ENCODE data around the gene SMAD9. TPM values are rescaled to one million over a fixed set of nuclear protein-coding genes. Genes with fewer than 3 reads are reported as not detected.

Gene SMAD9
- total RNA-seq, 1 donor from 2014 or later: 0.08 TPM

DNA sequence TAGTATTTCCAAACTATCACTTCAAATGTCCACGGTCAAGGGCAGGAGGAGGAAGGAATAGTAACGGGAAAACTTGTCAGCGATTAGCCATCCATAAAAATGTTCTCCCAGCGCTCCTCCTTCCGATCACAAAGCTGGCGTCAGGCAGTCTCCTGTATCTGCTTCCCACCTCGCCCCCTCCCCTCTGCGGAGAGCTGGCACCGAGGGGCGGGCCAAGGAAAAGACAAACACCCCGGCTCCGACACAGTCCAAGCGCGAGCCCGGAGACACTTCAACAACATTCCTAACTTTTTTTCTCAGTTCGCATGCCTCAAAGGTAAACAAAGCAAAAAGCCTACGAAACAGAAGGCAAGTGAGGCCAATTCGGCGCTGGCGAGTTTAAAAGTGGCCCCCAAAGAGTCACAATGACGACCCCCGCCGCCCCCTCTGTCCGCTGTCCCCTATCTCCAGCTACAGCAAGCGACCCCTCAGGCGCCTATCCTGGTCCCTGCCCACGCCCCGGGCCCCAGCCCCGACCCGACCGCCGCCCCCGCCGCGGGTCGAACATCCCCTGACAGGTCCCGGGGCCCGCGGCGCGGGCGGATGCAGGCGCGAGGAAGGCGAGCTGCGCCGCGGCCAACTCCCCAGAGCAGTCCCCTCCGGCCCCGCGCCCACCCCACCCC, 736 bp downstream of the SMAD9 start:
- DNase-seq (ENCODE audit: low spot score): no peak
- Mint-ChIP-seq H3K9me3 (no peaks in the 10 kb centered on the region), H3K27me3 (ENCODE audit: insufficient read depth) (peaks cover 66% of the 10 kb centered on the region)

GRCh38 chr13:36918246-36919131, 1.5 kb downstream of the SMAD9 start:
- Mint-ChIP-seq H3K4me1 (ENCODE audit: low read depth) (no peaks in the 10 kb centered on the region), H3K27me3 (ENCODE audit: insufficient read depth) (peaks cover 68% of the 10 kb centered on the region), H3K9me3 (no peaks in the 10 kb centered on the region), H3K36me3 (ENCODE audit: low read depth) (peaks cover 2% of the 10 kb centered on the region), H3K27ac (no peak overlapping the region), H3K4me3 (peak overlapping the region; percentile 22)
- intact Hi-C loops (cut with micrococcal nuclease): no loop called here
- DNase-seq (ENCODE audit: low spot score): no peak

More for the DNA sequence above, 736 bp downstream of the SMAD9 start:
- intact Hi-C loops (cut with micrococcal nuclease): no loop called here
- no peaks in the 10 kb centered on the region for H3K4me1 Mint-ChIP-seq (ENCODE audit: low read depth)
- H3K27ac Mint-ChIP-seq: no peak overlapping the region
- H3K36me3 Mint-ChIP-seq (ENCODE audit: low read depth): peaks cover 2% of the 10 kb centered on the region
- H3K4me3 Mint-ChIP-seq: peak overlapping the region; percentile 22

- Mint-ChIP-seq H3K4me3 (no peak overlapping the region), H3K36me3 (ENCODE audit: low read depth) (peaks cover 2% of the 10 kb centered on the region), H3K4me1 (ENCODE audit: low read depth) (no peaks in the 10 kb centered on the region)
Observed at GRCh38 chr13:36917311-36917710, 2.7 kb downstream of the SMAD9 start.

GRCh38 chr13:36915896-36916640, 4.0 kb downstream of the SMAD9 start:
- Mint-ChIP-seq H3K9me3 (no peaks in the 10 kb centered on the region), H3K4me3 (no peak overlapping the region), H3K36me3 (ENCODE audit: low read depth) (peaks cover 2% of the 10 kb centered on the region), H3K4me1 (ENCODE audit: low read depth) (no peaks in the 10 kb centered on the region), H3K27ac (no peak overlapping the region), H3K27me3 (ENCODE audit: insufficient read depth) (peaks cover 49% of the 10 kb centered on the region)
- intact Hi-C loops (cut with micrococcal nuclease): no loop called here
- no peak for DNase-seq (ENCODE audit: low spot score)

More at GRCh38 chr13:36917311-36917710, 2.7 kb downstream of the SMAD9 start:
- DNase-seq (ENCODE audit: low spot score): no peak
- no peaks in the 10 kb centered on the region for H3K9me3 Mint-ChIP-seq
- intact Hi-C loops (cut with micrococcal nuclease): no loop called here
- H3K27ac Mint-ChIP-seq: no peak overlapping the region
- H3K27me3 Mint-ChIP-seq (ENCODE audit: insufficient read depth): peaks cover 61% of the 10 kb centered on the region

DNA sequence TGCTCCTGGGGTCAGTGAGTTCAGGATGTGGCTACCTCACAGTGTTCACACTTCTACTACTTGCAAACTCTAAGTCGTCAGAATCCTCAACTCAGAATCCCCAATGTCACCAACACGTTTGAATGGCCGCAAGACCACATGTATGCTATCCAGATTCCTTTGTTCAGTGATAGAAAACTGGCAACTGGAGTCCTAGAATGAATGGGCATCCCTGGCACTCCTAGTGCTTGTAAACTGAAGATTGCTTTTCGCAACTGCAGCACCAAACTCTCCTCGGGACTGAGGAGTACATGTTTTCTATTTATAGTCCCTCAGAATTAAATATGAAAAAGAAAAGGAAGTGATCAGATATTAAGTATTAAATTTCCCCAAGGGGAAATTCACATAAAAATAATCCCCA, 4.9 kb downstream of the SMAD9 start:
- intact Hi-C loops (cut with micrococcal nuclease): no loop called here
- no peaks in the 10 kb centered on the region for H3K9me3 Mint-ChIP-seq
- no peak overlapping the region for H3K27ac Mint-ChIP-seq
- H3K4me1 Mint-ChIP-seq (ENCODE audit: low read depth): no peaks in the 10 kb centered on the region
- DNase-seq (ENCODE audit: low spot score): no peak
- H3K27me3 Mint-ChIP-seq (ENCODE audit: insufficient read depth): peaks cover 42% of the 10 kb centered on the region
- H3K4me3 Mint-ChIP-seq: no peak overlapping the region
- no peaks in the 10 kb centered on the region for H3K36me3 Mint-ChIP-seq (ENCODE audit: low read depth)

DNA sequence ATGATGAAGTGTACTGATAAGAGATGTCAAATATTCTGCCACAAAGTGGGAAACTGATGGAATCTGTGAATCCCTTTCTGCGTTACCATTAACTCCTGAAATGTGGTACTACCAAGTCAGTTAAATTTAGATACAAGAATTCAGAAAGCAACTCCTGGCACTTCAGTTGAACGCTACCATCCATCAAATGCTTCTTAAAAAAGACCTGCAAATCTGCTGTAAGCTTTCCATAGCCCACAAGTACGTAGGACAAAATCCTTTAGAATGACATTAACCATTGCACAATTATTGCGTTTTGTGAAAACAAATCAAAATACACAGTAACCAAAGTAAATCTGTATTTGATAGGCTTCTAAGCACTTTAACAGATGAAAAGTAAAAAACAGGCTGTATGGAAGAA, 5.4 kb downstream of the SMAD9 start:
- no peak for DNase-seq (ENCODE audit: low spot score)
- peaks cover 42% of the 10 kb centered on the region for H3K27me3 Mint-ChIP-seq (ENCODE audit: insufficient read depth)
- H3K4me3 Mint-ChIP-seq: no peak overlapping the region
- no peaks in the 10 kb centered on the region for H3K36me3 Mint-ChIP-seq (ENCODE audit: low read depth)
- no peak overlapping the region for H3K27ac Mint-ChIP-seq
- intact Hi-C loops (cut with micrococcal nuclease): no loop called here
- H3K4me1 Mint-ChIP-seq (ENCODE audit: low read depth): no peaks in the 10 kb centered on the region
- no peaks in the 10 kb centered on the region for H3K9me3 Mint-ChIP-seq

DNA sequence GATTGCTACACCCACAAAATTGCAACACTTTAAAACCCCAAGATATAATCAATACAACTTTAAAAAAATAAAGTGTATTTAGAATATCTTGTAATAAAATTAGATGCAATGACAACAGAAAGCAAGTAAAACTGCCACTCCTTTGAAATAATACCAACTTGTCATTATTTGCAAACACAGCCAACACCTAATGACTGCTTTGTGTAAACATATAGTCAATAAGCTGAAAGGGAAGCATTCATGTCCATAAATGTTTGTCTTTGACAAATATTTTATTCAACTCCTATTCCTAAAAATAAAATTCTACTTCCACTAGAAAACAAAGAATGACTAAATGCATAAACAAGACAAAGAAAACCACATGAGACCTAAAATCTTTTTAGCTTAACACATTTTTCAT, 6.6 kb downstream of the SMAD9 start:
- DNase-seq (ENCODE audit: low spot score): no peak
- no peak overlapping the region for H3K27ac Mint-ChIP-seq
- no peaks in the 10 kb centered on the region for H3K4me1 Mint-ChIP-seq (ENCODE audit: low read depth)
- H3K9me3 Mint-ChIP-seq: no peaks in the 10 kb centered on the region
- H3K4me3 Mint-ChIP-seq: no peak overlapping the region
- intact Hi-C loops (cut with micrococcal nuclease): no loop called here
- no peaks in the 10 kb centered on the region for H3K36me3 Mint-ChIP-seq (ENCODE audit: low read depth)
- H3K27me3 Mint-ChIP-seq (ENCODE audit: insufficient read depth): peaks cover 33% of the 10 kb centered on the region

GRCh38 chr13:36912973-36913372, 7.1 kb downstream of the SMAD9 start:
- no peak for DNase-seq (ENCODE audit: low spot score)
- no peaks in the 10 kb centered on the region for H3K9me3 Mint-ChIP-seq
- intact Hi-C loops (cut with micrococcal nuclease): no loop called here
- no peak overlapping the region for H3K27ac Mint-ChIP-seq
- H3K4me1 Mint-ChIP-seq (ENCODE audit: low read depth): no peaks in the 10 kb centered on the region
- H3K36me3 Mint-ChIP-seq (ENCODE audit: low read depth): no peaks in the 10 kb centered on the region
- H3K27me3 Mint-ChIP-seq (ENCODE audit: insufficient read depth): peaks cover 29% of the 10 kb centered on the region
- no peak overlapping the region for H3K4me3 Mint-ChIP-seq

- Mint-ChIP-seq H3K4me3 (no peak overlapping the region), H3K27me3 (ENCODE audit: insufficient read depth) (peaks cover 25% of the 10 kb centered on the region)
- intact Hi-C loops (cut with micrococcal nuclease): no loop called here
Observed at GRCh38 chr13:36912369-36912768, 7.7 kb downstream of the SMAD9 start.

GRCh38 chr13:36910545-36910944, 9.5 kb downstream of the SMAD9 start:
- no peak for DNase-seq (ENCODE audit: low spot score)
- Mint-ChIP-seq H3K27ac (no peak overlapping the region), H3K9me3 (no peaks in the 10 kb centered on the region), H3K36me3 (ENCODE audit: low read depth) (no peaks in the 10 kb centered on the region), H3K4me3 (no peak overlapping the region), H3K4me1 (ENCODE audit: low read depth) (no peaks in the 10 kb centered on the region), H3K27me3 (ENCODE audit: insufficient read depth) (peaks cover 21% of the 10 kb centered on the region)
- intact Hi-C loops (cut with micrococcal nuclease): no loop called here

More at GRCh38 chr13:36912369-36912768, 7.7 kb downstream of the SMAD9 start:
- DNase-seq (ENCODE audit: low spot score): no peak
- Mint-ChIP-seq H3K4me1 (ENCODE audit: low read depth) (no peaks in the 10 kb centered on the region), H3K36me3 (ENCODE audit: low read depth) (no peaks in the 10 kb centered on the region), H3K27ac (no peak overlapping the region), H3K9me3 (no peaks in the 10 kb centered on the region)

DNA sequence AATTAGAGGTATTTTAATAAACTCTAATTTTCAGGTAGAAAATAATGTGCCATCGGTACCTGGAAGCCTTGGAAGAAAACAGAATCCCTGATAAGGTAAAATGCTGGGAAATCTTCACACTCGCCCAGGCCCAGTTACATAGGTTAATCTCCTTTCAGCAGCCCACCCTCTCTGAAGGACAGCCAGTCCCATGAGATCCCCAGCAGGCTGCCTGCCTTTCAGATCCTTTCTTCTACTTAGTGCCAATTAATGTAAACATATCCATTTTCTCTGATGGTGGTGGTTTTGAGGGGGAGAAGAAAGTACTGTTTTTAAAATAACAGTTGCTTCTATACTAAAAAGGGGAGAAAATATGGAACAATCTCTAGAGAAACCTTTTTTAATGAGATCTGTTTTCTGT, 12.2 kb downstream of the SMAD9 start:
- H3K4me3 Mint-ChIP-seq: no peak overlapping the region
- H3K36me3 Mint-ChIP-seq (ENCODE audit: low read depth): no peaks in the 10 kb centered on the region
- H3K9me3 Mint-ChIP-seq: no peaks in the 10 kb centered on the region
- no peak for DNase-seq (ENCODE audit: low spot score)
- H3K27ac Mint-ChIP-seq: no peak overlapping the region
- intact Hi-C loops (cut with micrococcal nuclease): no loop called here
- H3K4me1 Mint-ChIP-seq (ENCODE audit: low read depth): no peaks in the 10 kb centered on the region
- peaks cover 15% of the 10 kb centered on the region for H3K27me3 Mint-ChIP-seq (ENCODE audit: insufficient read depth)

- peaks cover 14% of the 10 kb centered on the region for H3K27me3 Mint-ChIP-seq (ENCODE audit: insufficient read depth)
- H3K4me3 Mint-ChIP-seq: no peak overlapping the region
- DNase-seq (ENCODE audit: low spot score): no peak
- H3K27ac Mint-ChIP-seq: no peak overlapping the region
- H3K9me3 Mint-ChIP-seq: no peaks in the 10 kb centered on the region
- H3K36me3 Mint-ChIP-seq (ENCODE audit: low read depth): no peaks in the 10 kb centered on the region
- intact Hi-C loops (cut with micrococcal nuclease): no loop called here
- no peaks in the 10 kb centered on the region for H3K4me1 Mint-ChIP-seq (ENCODE audit: low read depth)
Observed at GRCh38 chr13:36907266-36907665, 12.8 kb downstream of the SMAD9 start.

DNA sequence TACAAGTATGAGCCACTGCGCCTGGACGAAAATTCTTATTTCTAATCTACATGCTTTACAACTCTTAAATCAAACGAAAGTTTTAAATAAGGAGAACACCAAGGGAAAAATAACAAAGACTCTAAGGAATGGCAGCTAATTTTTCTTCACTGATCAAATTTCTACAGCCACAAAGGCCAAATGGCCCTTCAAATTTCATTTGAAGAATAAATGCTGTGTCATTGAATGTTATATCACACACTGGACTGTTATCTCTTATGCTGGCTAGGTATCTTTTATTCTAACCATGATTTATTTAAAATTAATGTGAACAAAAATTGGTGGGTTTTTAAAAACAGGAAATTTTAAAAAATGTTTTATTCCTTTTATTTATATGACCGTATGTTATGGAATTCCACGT, 14.1 kb downstream of the SMAD9 start:
- H3K9me3 Mint-ChIP-seq: no peaks in the 10 kb centered on the region
- DNase-seq (ENCODE audit: low spot score): no peak
- no peak overlapping the region for H3K27ac Mint-ChIP-seq
- H3K27me3 Mint-ChIP-seq (ENCODE audit: insufficient read depth): peaks cover 14% of the 10 kb centered on the region
- H3K4me3 Mint-ChIP-seq: no peak overlapping the region
- intact Hi-C loops (cut with micrococcal nuclease): no loop called here
- no peaks in the 10 kb centered on the region for H3K36me3 Mint-ChIP-seq (ENCODE audit: low read depth)
- H3K4me1 Mint-ChIP-seq (ENCODE audit: low read depth): no peaks in the 10 kb centered on the region
